B cell (primary cell): ENCODE data around the gene CHRNA5. TPM values are rescaled to one million over a fixed set of nuclear protein-coding genes. Genes with fewer than 3 reads are reported as not detected.
"Not testable (repeated sequence)": the region's sequence is repeated elsewhere in the genome, so short reads cannot be mapped to it uniquely, and the experiment has no call there.

Source experiments
- ATAC-seq: fragments of 200-7000 bp; cut with Tn5 transposase; one replicate; pipeline ENCODE4 v1.10.0; 2021; ENCODE audit warnings: low read depth, mild to moderate bottlenecking, moderate number of reproducible peaks, moderate library complexity
- CTCF ChIA-PET: fragments of 350-600 bp; sonication (Branson Sonifier 250); formaldehyde crosslinking; loops from one replicate; lab custom pipeline; 2021; ENCODE audit warnings: antibody characterized with exemption, inconsistent platforms; lab: Charles Lee
- POLR2A ChIA-PET: fragments of 350-600 bp; sonication (Branson Sonifier 250); formaldehyde crosslinking; loops from one replicate; lab custom pipeline; 2021; ENCODE audit warnings: antibody characterized with exemption; lab: Charles Lee
- DNase-seq: peaks from one replicate; pipeline ENCODE4 v3.0.0; 2013
- H2AFZ ChIP-seq: 2 replicates; pipeline ENCODE4 v1.6.1; 2012; ENCODE audit warnings: mild to moderate bottlenecking, low read depth, low read length; ENCODE audit not compliant: insufficient read depth, poor library complexity, severe bottlenecking
- H3K27ac ChIP-seq, 2 donors: 1 replicate in 1 of 2; 2 replicates in 1 of 2; pipeline ENCODE4 v1.5.1; 2012 to 2013; ENCODE audit warnings: low read length in 2 of 2, mild to moderate bottlenecking in 2 of 2, moderate library complexity in 1 of 2
- H3K27me3 ChIP-seq, 4 experiments: fragments of 200-600 bp in 1 of 4; sonication (generic) in 1 of 4; replicated peaks in 1 of 4; 1 replicate in 2 of 4; 2 replicates in 2 of 4; pipeline versions ENCODE4 v1.6.1 to v1.7.0; 2013 to 2016; ENCODE audit warnings: low read length in 3 of 4, mild to moderate bottlenecking in 2 of 4, mixed read lengths in 1 of 4, moderate library complexity in 1 of 4; ENCODE audit not compliant: insufficient read depth in 4 of 4, control insufficient read depth in 3 of 4; ENCODE audit errors: control extremely low read depth in 1 of 4
- H3K36me3 ChIP-seq, 2 experiments: replicated peaks in 1 of 2; 1 replicate in 1 of 2; 2 replicates in 1 of 2; pipeline versions ENCODE4 v1.6.1 to v1.7.1; 2013; ENCODE audit warnings: low read length in 1 of 2; ENCODE audit not compliant: insufficient read depth in 2 of 2, control insufficient read depth in 1 of 2; ENCODE audit errors: control extremely low read depth in 1 of 2, extremely low read depth in 1 of 2
- H3K4me1 ChIP-seq, 2 donors: fragments of 200-600 bp in 1 of 2; sonication (generic) in 1 of 2; 1 replicate in 1 of 2; 2 replicates in 1 of 2; pipeline versions ENCODE4 v1.5.1 to v1.6.1; 2013 to 2017; ENCODE audit warnings: low read length in 2 of 2; ENCODE audit not compliant: control insufficient read depth in 2 of 2, insufficient read depth in 2 of 2
- H3K4me2 ChIP-seq: replicated peaks from 2 replicates; pipeline ENCODE3; 2012; ENCODE audit warnings: mild to moderate bottlenecking, low read depth, low read length; ENCODE audit not compliant: poor library complexity, severe bottlenecking
- H3K4me3 ChIP-seq, 5 experiments: fragments of 200-600 bp in 1 of 5; sonication (generic) in 1 of 5; 1 replicate in 3 of 5; 2 replicates in 2 of 5; pipeline versions ENCODE4 v1.5.1 to v1.7.0; 2011 to 2016; ENCODE audit warnings: low read length in 4 of 5, mild to moderate bottlenecking in 4 of 5, low read depth in 2 of 5, control low read depth in 1 of 5, moderate library complexity in 1 of 5; ENCODE audit not compliant: insufficient read depth in 1 of 5; ENCODE audit errors: control extremely low read depth in 1 of 5, extremely low read depth in 1 of 5
- H3K79me2 ChIP-seq: fragments of 200-600 bp; sonication (generic); one replicate; pipeline ENCODE4 v1.6.0; 2016; ENCODE audit warnings: low read length; ENCODE audit not compliant: control insufficient read depth, insufficient read depth
- H3K9ac ChIP-seq: fragments of 200-600 bp; sonication (generic); 2 replicates; pipeline ENCODE4 v1.6.1; 2017; ENCODE audit warnings: mild to moderate bottlenecking, low read length, moderate library complexity
- H3K9me3 ChIP-seq, 3 donors: one replicate each; pipeline versions ENCODE4 v1.6.1 to v1.7.1; 2013; ENCODE audit warnings: low read length in 2 of 3; ENCODE audit not compliant: control insufficient read depth in 2 of 3, insufficient read depth in 1 of 3; ENCODE audit errors: control extremely low read depth in 1 of 3
- H4K20me1 ChIP-seq: 2 replicates; pipeline ENCODE4 v1.6.0; 2012; ENCODE audit warnings: mild to moderate bottlenecking, low read length; ENCODE audit not compliant: insufficient read depth, control insufficient read depth, poor library complexity, severe bottlenecking
- H3K27ac Mint-ChIP-seq: one replicate; pipeline ENCODE4 v1.8.0; 2021; ENCODE audit warnings: mixed read lengths
- H3K27me3 Mint-ChIP-seq: one replicate; pipeline ENCODE4 v1.8.0; 2021; ENCODE audit warnings: mixed read lengths
- H3K4me1 Mint-ChIP-seq: one replicate; pipeline ENCODE4 v1.8.0; 2021; ENCODE audit warnings: mixed read lengths
- H3K4me3 Mint-ChIP-seq: one replicate; pipeline ENCODE4 v1.8.0; 2021; ENCODE audit warnings: mixed read lengths
- H3K9me3 Mint-ChIP-seq: one replicate; pipeline ENCODE4 v1.8.0; 2022; ENCODE audit warnings: mixed read lengths; ENCODE audit not compliant: insufficient read depth
- CTCF ChIP-seq: fragments of 200-600 bp; IDR thresholded peaks from one replicate; pipeline ENCODE4 v1.8.0; 2022; ENCODE audit warnings: antibody characterized with exemption, mild to moderate bottlenecking
- EZH2 ChIP-seq: IDR thresholded peaks from 2 replicates; pipeline ENCODE4 v1.6.1; 2012; ENCODE audit warnings: borderline replicate concordance, low read depth, mild to moderate bottlenecking, moderate library complexity, low read length; ENCODE audit not compliant: insufficient read depth, poor library complexity, severe bottlenecking
- WGBS: methylation state at CpG from one replicate; pipeline ENCODE4 v1.1.5; 2013; ENCODE audit warnings: missing lambda C conversion rate; ENCODE audit not compliant: insufficient coverage; 5-methylcytosine and 5-hydroxymethylcytosine counted together
- intact Hi-C: fragments of 100-400 bp; cut with micrococcal nuclease; formaldehyde crosslinking; loops from one replicate; pipeline ENCODE4 v1.10.0; 2022
- polyA plus RNA-seq: library from polyadenylated mRNA; depleted of rRNA; stranded (reverse); fragments of >200 nt; gene quantifications from 2 replicates; pipeline ENCODE4 v1.2.3, GENCODE V29; 2012
- total RNA-seq, 2 donors: library from RNA; stranded (reverse); fragments of 120-200 nt in 1 of 2; gene quantifications; 1 replicate in 1 of 2; 2 replicates in 1 of 2; pipeline versions ENCODE4 v1.2.3 to v1.2.4, GENCODE V29; 2013 to 2022

CHRNA5 gene
- total and polyA plus RNA-seq, 2 donors (not counting 1 experiment from before 2014, with no cell fraction given) = 0.09 to 1.2 TPM

DNA sequence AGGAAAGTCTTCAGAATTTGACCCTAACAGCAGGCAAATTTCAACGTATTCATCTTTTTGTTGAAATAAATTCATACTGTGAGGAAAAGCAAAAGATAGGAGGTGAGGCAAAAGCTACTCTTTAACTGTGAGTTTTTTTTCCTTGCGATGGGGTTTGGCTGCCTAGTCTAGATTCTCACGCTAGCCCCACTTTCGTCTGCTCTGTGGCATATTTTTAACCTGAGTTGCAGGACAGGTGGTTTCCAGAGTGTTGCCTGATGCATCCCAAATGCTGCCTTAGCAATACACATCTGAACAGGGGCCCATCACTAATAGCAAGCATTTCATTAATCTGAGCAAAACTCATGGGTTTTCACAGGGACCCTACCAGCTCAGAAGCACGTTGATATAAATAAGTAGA, 13.4 kb upstream of the CHRNA5 start:
- intact Hi-C loops = no loop called here
- no peak for TF ChIP-seq CTCF
- TF ChIP-seq EZH2 = no peak
- no peak for ATAC-seq

GRCh38 chr15:78552597-78552996, 12.7 kb upstream of the CHRNA5 start:
- DNase-seq (no peak), ATAC-seq (no peak)
- H3K27me3 Mint-ChIP-seq = no peaks in the 10 kb centered on the region
- intact Hi-C loops = no loop called here
- no peak for TF ChIP-seq EZH2
- TF ChIP-seq CTCF = no peak
- H3K27me3 ChIP-seq = no peaks in the 10 kb centered on the region
- H3K9ac ChIP-seq = no peak overlapping the region
- no peaks in the 10 kb centered on the region for H3K9me3 ChIP-seq
- H3K79me2 ChIP-seq = no peaks in the 10 kb centered on the region
- no peak overlapping the region for H3K27ac ChIP-seq
- no peak overlapping the region for H2AFZ ChIP-seq
- no peaks in the 10 kb centered on the region for H4K20me1 ChIP-seq
- H3K4me3 Mint-ChIP-seq = no peak overlapping the region
- no peak overlapping the region for H3K27ac Mint-ChIP-seq
- ChIA-PET CTCF (no interaction called here), POLR2A (no interaction called here)
- WGBS = 97% methylated on average over 3 of the region's 5 CpGs
- H3K4me2 ChIP-seq = no peak overlapping the region
- no peak overlapping the region for H3K4me3 ChIP-seq
- no peaks in the 10 kb centered on the region for H3K4me1 ChIP-seq
- H3K36me3 ChIP-seq = peaks cover 3 to 39% of the 10 kb centered on the region in 2 experiments
- no peaks in the 10 kb centered on the region for H3K4me1 Mint-ChIP-seq
- H3K9me3 Mint-ChIP-seq = no peaks in the 10 kb centered on the region

More for the DNA sequence above, 13.4 kb upstream of the CHRNA5 start:
- Histone ChIP-seq H3K79me2 (no peaks in the 10 kb centered on the region), H3K4me2 (no peak overlapping the region), H4K20me1 (no peaks in the 10 kb centered on the region), H3K9me3 (no peaks in the 10 kb centered on the region), H3K9ac (no peak overlapping the region), H3K4me1 (no peaks in the 10 kb centered on the region), H3K27me3 (no peaks in the 10 kb centered on the region), H3K4me3 (no peak overlapping the region), H3K36me3 (peaks cover 7 to 46% of the 10 kb centered on the region in 2 experiments), H2AFZ (no peak overlapping the region), H3K27ac (no peak overlapping the region)
- DNase-seq = no peak
- Mint-ChIP-seq H3K4me1 (no peaks in the 10 kb centered on the region), H3K27ac (no peak overlapping the region), H3K4me3 (no peak overlapping the region), H3K27me3 (no peaks in the 10 kb centered on the region), H3K9me3 (no peaks in the 10 kb centered on the region)
- ChIA-PET CTCF (no interaction called here), POLR2A (no interaction called here)
- 93% methylated on average over 4 of the region's 5 CpGs for WGBS

GRCh38 chr15:78560201-78560600, 5.1 kb upstream of the CHRNA5 start:
- H3K79me2 ChIP-seq, H3K27ac Mint-ChIP-seq: not testable (repeated sequence)

More at GRCh38 chr15:78560201-78560600, 5.1 kb upstream of the CHRNA5 start:
- H2AFZ ChIP-seq, H3K9ac ChIP-seq, H3K4me2 ChIP-seq, POLR2A ChIA-PET, H3K27ac ChIP-seq, H3K4me3 Mint-ChIP-seq, H3K27me3 Mint-ChIP-seq, H3K4me3 ChIP-seq, H3K4me1 ChIP-seq, H3K27me3 ChIP-seq, DNase-seq, H3K9me3 Mint-ChIP-seq, H4K20me1 ChIP-seq, ATAC-seq, H3K9me3 ChIP-seq, H3K36me3 ChIP-seq: not testable (repeated sequence)
- intact Hi-C loops = loop anchor here (10.0 kb wide), 1 partner anchor 1455 kb away; no protein-coding TSS in a partner anchor
- peaks cover 11% of the 10 kb centered on the region for H3K4me1 Mint-ChIP-seq
- CTCF ChIA-PET = interaction anchor here (0.6 kb wide), 1 partner anchor 1689 kb away, joined by 3 read pairs; no protein-coding TSS in a partner anchor
- 94% methylated on average over 3 of the region's 10 CpGs for WGBS
